PC-9 (cell line): ENCODE results near the gene KCNK10. TPM values are rescaled to one million over a fixed set of nuclear protein-coding genes. Genes with fewer than 3 reads are reported as not detected.
A peak's percentile ranks its signal among the peaks of the same experiment; 100 is the strongest.

Experiments
- BruUV-seq: library from RNA; stranded (reverse); fragments of 400-500 nt; replicated peaks from 2 replicates; lab custom pipeline; 2021; lab: Mats Ljungman, UMichigan
- CTCF ChIA-PET: fragments of 300-600 bp; sonication (Branson Sonifier 250); formaldehyde crosslinking; loops from one replicate; lab custom pipeline; 2022; ENCODE audit warnings: antibody characterized with exemption; lab: Charles Lee
- POLR2A ChIA-PET: fragments of 300-600 bp; sonication (Branson Sonifier 250); formaldehyde crosslinking; loops from one replicate; lab custom pipeline; 2022; ENCODE audit warnings: antibody characterized with exemption; ENCODE audit not compliant: unreplicated experiment; lab: Charles Lee
- DNase-seq, 2 experiments: peaks; one replicate each; pipeline versions ENCODE4 v3.0.0 to v3.0.0-alpha.2; 2015 to 2022; ENCODE audit warnings: mixed read lengths in 1 of 2
- H2AFZ ChIP-seq: fragments of 200-600 bp; sonication (generic); 2 replicates; pipeline ENCODE4 v1.8.1; 2017; ENCODE audit warnings: antibody characterized with exemption
- H3F3A ChIP-seq: fragments of 200-600 bp; sonication (generic); 2 replicates; pipeline ENCODE4 v1.8.1; 2017; ENCODE audit warnings: antibody characterized with exemption, mild to moderate bottlenecking, low read depth; ENCODE audit not compliant: insufficient read depth
- H3K27ac ChIP-seq: fragments of 200-600 bp; sonication (generic); 2 replicates; pipeline ENCODE4 v1.6.1; 2016; ENCODE audit warnings: mixed run types
- H3K27me3 ChIP-seq: fragments of 200-600 bp; sonication (generic); 2 replicates; pipeline ENCODE4 v1.6.1; 2016; ENCODE audit warnings: low read depth, mixed run types; ENCODE audit not compliant: insufficient read depth
- H3K36me3 ChIP-seq: fragments of 200-600 bp; sonication (generic); 2 replicates; pipeline ENCODE4 v1.6.1; 2016; ENCODE audit warnings: low read depth, mixed run types
- H3K4me1 ChIP-seq: fragments of 200-600 bp; sonication (generic); replicated peaks from 2 replicates; pipeline ENCODE4 v1.6.1; 2016; ENCODE audit warnings: mixed run types; ENCODE audit not compliant: insufficient read depth
- H3K4me2 ChIP-seq: fragments of 200-600 bp; sonication (generic); 2 replicates; pipeline ENCODE4 v1.6.1; 2017; ENCODE audit warnings: mixed run types
- H3K4me3 ChIP-seq: fragments of 200-600 bp; sonication (generic); 2 replicates; pipeline ENCODE4 v1.6.1; 2016; ENCODE audit warnings: mixed run types
- H3K79me2 ChIP-seq: fragments of 200-600 bp; sonication (generic); 2 replicates; pipeline ENCODE4 v1.6.1; 2017; ENCODE audit warnings: low read depth, mixed run types
- H3K9me2 ChIP-seq: fragments of 200-600 bp; sonication (generic); 2 replicates; pipeline ENCODE4 v1.8.1; 2017; ENCODE audit warnings: mild to moderate bottlenecking; ENCODE audit not compliant: insufficient read depth
- H3K9me3 ChIP-seq: fragments of 200-600 bp; sonication (generic); 2 replicates; pipeline ENCODE4 v1.8.1; 2016; ENCODE audit warnings: low read depth; ENCODE audit not compliant: insufficient read depth
- H4K20me1 ChIP-seq: fragments of 200-600 bp; sonication (generic); 2 replicates; pipeline ENCODE4 v1.8.1; 2017; ENCODE audit not compliant: insufficient read depth
- CTCF ChIP-seq: fragments of 200-600 bp; sonication (generic); conservative IDR thresholded peaks from 2 replicates; pipeline ENCODE4 v1.6.1; 2017; ENCODE audit warnings: mixed run types, antibody characterized with exemption, mild to moderate bottlenecking, moderate library complexity
- EZH2 ChIP-seq: fragments of 200-600 bp; sonication (generic); IDR thresholded peaks from 2 replicates; pipeline ENCODE4 v1.8.0; 2017; ENCODE audit warnings: antibody characterized with exemption, low read depth
- intact Hi-C: fragments of 100-400 bp; cut with micrococcal nuclease; formaldehyde crosslinking; loops from one replicate; pipeline ENCODE4 v1.10.0; 2022; ENCODE audit not compliant: unreplicated experiment
- total RNA-seq: library from RNA; stranded (reverse); gene quantifications from 2 replicates; pipeline ENCODE4 v1.2.3, GENCODE V29; 2021

KCNK10 gene
- total RNA-seq, 1 experiment from 2014 or later = not detected

DNA sequence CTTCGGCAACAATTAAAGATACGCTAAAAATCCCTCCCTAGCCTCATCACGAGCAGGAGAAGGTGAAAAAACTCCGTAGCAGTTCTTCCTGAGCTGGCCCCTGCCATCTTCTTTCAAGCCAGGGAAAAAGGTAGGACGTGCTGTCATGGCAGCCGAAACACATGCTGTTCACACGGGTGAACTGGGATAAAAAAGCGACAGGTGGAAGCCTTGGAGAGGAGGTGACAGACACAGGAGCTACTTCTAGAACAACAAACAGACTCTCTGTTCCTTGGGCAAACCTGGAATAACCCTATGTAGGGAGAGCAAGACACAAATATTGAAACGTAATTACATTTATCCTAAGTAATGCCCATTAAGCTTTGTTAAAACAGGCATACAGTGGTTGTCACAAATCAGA, 81.3 kb downstream of the KCNK10 start:
- no peak overlapping the region for H3K4me2 ChIP-seq
- H3K27ac ChIP-seq = no peak overlapping the region
- H3K36me3 ChIP-seq = no peaks in the 10 kb centered on the region
- peaks cover 60% of the 10 kb centered on the region for H3K27me3 ChIP-seq
- no peaks in the 10 kb centered on the region for H3K9me2 ChIP-seq
- no peaks in the 10 kb centered on the region for H3F3A ChIP-seq
- no peaks in the 10 kb centered on the region for H3K9me3 ChIP-seq
- H4K20me1 ChIP-seq = no peaks in the 10 kb centered on the region
- intact Hi-C loops = no loop called here
- TF ChIP-seq CTCF (no peak), EZH2 (no peak)
- CTCF ChIA-PET = no interaction called here
- DNase-seq = no peak
- H3K4me1 ChIP-seq = no peaks in the 10 kb centered on the region
- POLR2A ChIA-PET = no interaction called here
- no peaks in the 10 kb centered on the region for H3K79me2 ChIP-seq
- no peak overlapping the region for H2AFZ ChIP-seq
- BruUV-seq = no TSS peak
- H3K4me3 ChIP-seq = no peak overlapping the region

DNA sequence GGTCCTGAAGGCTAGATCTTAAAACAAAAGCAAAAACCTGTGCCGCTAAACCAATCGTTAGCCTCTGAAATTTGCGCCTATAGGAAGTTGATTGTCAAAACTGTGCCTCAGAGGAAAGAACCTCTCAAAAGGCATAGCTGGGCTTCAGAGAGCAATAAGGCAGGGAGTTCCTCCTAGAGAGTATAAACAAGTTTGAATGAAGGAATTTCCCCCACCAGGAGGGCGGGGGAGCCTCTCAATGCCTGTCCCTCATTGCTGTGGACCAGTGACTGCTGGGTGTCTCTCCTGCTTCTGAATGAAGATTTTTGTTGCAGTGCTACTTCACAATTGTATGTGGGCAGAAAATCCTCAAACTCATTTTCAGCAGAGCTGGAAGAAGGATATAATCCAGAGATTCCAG, 88.6 kb downstream of the KCNK10 start:
- BruUV-seq = no TSS peak

GRCh38 chr14:88233915-88234314, 89.2 kb downstream of the KCNK10 start:
- H3K4me3 ChIP-seq = no peak overlapping the region
- DNase-seq = no peak

More for the DNA sequence above, 88.6 kb downstream of the KCNK10 start:
- no peak for DNase-seq
- H3K4me2 ChIP-seq = no peak overlapping the region
- ChIA-PET POLR2A (no interaction called here), CTCF (no interaction called here)
- no peaks in the 10 kb centered on the region for H3F3A ChIP-seq
- peaks cover 3% of the 10 kb centered on the region; the same call in 1 of the 2 replicates for H3K27me3 ChIP-seq
- TF ChIP-seq EZH2 (no peak), CTCF (no peak)
- H3K9me2 ChIP-seq = no peaks in the 10 kb centered on the region
- no peaks in the 10 kb centered on the region for H3K79me2 ChIP-seq
- H3K4me3 ChIP-seq = no peak overlapping the region
- no peaks in the 10 kb centered on the region for H4K20me1 ChIP-seq
- no peaks in the 10 kb centered on the region for H3K36me3 ChIP-seq
- H2AFZ ChIP-seq = no peak overlapping the region
- H3K4me1 ChIP-seq = no peaks in the 10 kb centered on the region
- intact Hi-C loops = no loop called here
- no peaks in the 10 kb centered on the region for H3K9me3 ChIP-seq
- H3K27ac ChIP-seq = no peak overlapping the region

More at GRCh38 chr14:88233915-88234314, 89.2 kb downstream of the KCNK10 start:
- Histone ChIP-seq H2AFZ (no peak overlapping the region), H3K4me2 (no peak overlapping the region), H3K79me2 (no peaks in the 10 kb centered on the region), H3K9me2 (no peaks in the 10 kb centered on the region), H3K27me3 (no peaks in the 10 kb centered on the region), H3F3A (no peaks in the 10 kb centered on the region), H3K36me3 (no peaks in the 10 kb centered on the region), H4K20me1 (no peaks in the 10 kb centered on the region), H3K9me3 (no peaks in the 10 kb centered on the region), H3K4me1 (no peaks in the 10 kb centered on the region), H3K27ac (no peak overlapping the region)
- POLR2A ChIA-PET = no interaction called here
- TF ChIP-seq CTCF (peak; percentile 31; the same call in 1 of the 2 replicates), EZH2 (no peak)
- no TSS peak for BruUV-seq
- intact Hi-C loops = no loop called here
- CTCF ChIA-PET = no interaction called here
